Kasumi-1 (cell line): ENCODE results near the gene F2RL2.
A peak's percentile ranks its signal among the peaks of the same experiment; 100 is the strongest.

Experiments
- DNase-seq, 2 experiments: peaks; one replicate each; lab custom pipeline; 2025; lab: John Stamatoyannopoulos, UW

The F2RL2 gene, protein sequence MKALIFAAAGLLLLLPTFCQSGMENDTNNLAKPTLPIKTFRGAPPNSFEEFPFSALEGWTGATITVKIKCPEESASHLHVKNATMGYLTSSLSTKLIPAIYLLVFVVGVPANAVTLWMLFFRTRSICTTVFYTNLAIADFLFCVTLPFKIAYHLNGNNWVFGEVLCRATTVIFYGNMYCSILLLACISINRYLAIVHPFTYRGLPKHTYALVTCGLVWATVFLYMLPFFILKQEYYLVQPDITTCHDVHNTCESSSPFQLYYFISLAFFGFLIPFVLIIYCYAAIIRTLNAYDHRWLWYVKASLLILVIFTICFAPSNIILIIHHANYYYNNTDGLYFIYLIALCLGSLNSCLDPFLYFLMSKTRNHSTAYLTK

DNA sequence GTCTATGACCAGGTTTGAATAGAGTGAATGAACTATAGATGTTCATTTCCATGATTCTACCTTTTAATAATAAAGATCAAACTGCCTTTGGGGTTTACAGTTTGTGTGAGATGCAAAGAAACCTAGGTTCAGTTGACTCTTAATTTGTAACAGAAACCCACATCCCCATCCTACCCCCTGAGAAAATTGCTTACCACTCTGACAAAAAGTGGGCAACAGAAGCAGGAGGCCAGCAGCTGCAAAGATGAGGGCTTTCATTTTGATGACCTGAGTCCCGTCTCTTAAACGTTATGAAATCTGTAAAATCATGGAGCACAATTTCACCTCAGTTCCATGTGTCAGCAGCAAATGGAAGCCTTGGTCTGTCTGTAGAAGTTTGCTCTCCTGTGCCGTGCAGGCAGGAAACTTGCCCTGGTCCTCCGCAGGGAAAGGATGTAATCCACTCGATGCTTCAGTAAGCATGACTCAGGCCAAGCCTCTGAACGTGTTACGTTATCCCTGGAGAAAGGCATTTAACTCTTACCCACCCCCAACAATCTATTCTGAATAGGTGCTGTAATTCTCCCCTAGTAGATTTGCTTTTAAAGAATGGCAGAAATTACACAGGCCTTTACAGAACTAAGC is at the start of gene F2RL2:
Gene F2RL2 (minus strand): TSS at position 431 of the 624 bp plus-strand sequence. CDS start 173 bp downstream, at position 258.
- DNase-seq: no peak

DNA sequence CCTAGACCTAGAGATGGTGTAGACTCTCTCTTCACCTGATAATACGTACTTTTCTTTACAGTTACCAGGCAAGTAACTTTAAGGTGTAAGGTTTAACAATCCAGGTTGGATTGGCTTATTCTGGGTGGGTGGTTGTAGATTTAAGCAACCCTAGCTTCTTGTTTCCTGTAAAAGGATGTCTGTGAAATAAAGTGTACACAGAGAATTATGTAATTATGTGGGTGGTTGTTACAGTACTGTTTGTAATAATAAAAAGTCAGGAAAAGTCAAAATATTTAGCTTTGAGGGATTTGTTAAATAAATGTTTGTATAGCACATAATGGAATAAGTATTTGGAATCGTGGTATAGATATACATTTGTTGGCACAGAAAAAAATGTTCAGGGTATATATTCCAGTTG is 49.0 kb upstream of the F2RL2 start:
- no peak for DNase-seq

DNA sequence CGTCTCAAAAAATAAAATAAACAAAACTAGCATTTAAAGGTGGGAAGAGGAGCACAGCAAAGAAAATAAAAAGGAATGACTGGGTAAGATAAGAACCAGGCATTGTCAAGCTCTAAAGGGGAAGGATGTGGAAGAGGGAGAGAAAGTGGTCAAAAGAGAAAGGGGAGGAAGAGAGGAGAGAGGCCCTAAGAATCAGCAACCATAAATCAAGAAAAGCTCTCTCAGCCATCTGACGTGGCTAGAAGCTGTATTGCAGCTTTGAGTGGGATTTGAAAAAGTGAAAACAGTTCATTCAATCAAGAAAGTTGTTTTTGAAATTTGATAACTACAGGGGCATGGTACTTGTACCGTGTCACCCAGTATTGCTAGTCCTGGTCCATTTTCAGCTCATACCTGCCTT is 47.3 kb upstream of the F2RL2 start:
- DNase-seq: no peak

DNA sequence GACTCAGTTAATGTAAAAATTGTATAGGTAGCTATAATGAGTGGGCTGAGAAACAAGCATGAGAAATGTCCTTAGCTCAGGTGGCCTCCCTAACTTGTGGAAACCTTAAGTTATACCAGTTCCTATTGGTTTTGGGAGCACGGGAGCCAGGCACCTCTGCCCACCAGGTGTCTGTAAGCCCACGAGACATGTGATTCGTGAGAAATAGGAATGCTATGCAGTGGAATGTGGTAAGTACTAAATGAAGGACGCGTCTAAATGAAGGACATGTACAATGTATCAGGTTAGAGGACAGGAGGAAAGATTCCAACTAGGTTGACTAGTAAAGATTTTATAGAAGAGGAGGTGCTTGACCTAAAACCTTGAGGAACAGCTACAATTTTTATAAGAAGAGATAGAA is 46.0 kb upstream of the F2RL2 start:
- no peak for DNase-seq

DNA sequence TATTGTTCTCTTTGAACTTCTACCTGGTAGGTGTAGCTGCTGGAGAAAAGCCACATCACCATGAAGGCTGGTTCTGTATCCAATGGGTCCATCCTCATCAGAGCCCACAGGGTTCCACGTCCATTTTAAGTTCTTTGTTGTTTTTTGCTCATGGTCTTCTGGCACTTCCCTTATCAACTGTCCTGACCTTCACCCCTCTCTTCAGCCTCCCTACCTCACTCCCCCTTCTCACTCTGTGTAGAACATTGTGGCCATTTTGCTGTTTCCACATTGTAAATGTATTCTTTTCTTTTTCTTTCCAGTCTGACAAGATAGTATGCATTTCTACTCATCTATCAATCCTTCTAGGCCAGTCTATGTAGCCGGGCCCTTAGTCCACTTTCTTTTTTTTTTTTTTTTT is 44.3 kb upstream of the F2RL2 start:
- DNase-seq: no peak

DNA sequence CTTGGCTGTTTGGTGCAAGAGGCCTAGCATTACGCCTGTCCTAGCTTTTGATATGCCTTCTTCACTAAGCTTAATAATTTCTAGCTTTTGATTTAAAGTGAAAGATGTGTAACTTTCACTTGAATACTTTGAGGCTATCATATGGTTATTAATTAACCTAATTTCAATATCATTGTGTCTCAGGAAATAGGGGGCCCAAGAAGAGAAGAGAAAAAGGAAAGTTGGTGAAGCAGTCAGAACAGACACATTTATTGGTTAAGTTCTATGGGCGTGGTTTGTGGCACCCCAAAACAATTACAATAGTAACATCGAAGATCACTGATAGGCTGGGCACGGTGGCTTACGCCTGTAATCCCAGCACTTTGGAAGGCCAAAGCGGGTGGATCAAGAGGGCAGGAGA is 40.9 kb upstream of the F2RL2 start:
- DNase-seq: no peak

DNA sequence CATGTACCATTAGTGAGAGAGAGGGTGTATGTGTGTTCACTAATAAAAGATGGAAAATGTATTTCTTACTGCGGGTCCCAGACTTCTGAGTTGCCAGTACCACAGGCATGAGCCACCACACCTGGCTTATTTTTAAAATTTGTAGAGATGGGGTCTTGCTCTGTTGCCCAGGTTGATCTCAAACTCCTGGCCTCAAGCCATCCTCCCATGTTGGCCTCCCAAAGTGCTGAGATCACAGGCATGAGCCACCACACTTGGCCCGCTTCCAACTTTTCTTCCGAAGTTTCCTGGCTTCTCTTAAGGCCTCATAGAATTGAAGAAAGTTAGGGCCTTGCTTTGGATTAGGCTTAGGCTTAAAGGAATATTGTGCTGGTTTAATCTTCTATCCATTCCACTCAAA is 40.4 kb upstream of the F2RL2 start:
- no peak for DNase-seq

DNA sequence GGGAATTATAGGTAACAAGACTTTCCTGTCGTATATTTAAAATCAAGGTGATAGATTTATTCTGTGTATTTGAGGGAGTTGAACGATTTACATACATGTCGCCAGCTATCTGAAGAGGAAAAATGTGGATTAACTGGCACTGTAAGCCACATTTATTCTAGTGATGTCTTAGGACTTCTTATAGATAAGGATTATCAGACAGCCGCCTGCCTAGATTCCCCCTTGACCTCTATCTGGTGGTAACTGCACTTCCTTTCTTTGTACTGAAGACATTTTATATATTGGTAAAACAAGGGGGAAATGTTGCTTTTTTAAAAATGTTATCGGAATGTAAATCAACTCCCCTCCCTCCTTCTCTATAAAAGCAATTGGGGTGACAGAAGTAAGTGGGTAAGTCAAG is 39.3 kb upstream of the F2RL2 start:
- DNase-seq: no peak

DNA sequence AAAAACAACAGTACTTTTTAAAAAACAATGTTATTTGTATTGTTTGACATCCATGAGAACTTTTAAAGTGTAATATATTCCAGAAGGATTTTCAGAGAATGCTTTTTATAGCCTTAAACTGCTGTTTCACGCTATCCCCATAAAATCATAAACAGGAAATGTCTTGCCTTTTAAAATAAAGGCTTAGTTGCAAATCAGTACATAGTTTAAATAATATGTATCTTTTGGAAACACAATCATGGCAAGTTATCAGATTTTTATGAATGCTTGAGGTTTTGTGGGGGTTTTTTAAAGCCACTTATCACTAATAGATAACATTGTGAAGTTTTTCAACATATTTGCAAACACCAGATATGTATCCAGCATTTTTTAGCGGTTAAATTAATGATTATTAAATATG is 37.2 kb upstream of the F2RL2 start:
- DNase-seq: no peak

DNA sequence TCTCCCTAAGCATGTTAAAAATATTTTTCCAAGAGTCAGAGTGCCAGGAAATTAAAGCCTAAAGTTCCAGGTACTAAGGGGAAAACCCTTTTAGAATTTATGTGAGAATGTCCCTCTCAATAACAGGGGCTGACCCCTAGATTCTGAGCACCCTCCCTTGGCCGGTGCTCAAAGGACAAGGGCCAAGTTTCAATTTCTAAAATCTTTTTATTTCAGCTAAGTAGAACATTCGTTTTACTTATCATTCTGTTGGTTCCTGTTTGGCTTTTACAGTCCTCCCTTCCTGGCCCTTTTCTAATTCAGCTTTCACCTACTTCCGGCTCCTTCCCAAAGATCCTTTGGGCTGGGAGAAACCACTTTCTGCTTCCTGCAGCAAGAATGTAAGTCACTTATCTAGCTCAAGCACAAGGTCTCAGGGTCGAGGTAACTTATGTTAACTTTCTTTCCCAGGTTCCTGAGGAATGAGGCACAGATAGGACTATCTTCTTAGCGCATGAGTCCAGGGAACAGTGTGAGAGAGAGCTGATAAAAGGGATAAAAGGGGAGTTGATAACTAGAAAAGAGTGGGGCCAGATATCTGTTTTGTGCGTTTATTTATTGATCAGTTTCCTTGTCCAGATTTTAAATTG is 34.6 kb upstream of the F2RL2 start:
- no peak for DNase-seq

DNA sequence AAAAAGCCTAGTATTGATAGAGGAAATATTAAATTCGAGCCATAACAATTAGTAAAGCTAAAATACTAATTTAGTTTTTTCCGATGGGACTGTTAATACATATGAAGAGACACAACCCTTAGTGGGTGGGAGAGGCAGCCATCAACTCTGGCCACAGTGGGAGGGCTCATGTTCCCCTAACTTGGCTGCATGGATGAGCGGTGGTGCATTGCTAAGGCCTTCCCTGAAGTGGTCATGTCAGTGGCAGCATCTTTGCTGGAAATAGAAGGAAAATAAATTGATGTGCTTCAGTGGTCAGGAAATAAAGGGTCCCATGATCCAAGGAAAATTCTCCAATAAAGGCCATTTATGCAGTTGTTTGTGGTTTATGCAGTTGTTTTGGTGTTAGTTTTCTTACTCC is 33.9 kb upstream of the F2RL2 start:
- no peak for DNase-seq

DNA sequence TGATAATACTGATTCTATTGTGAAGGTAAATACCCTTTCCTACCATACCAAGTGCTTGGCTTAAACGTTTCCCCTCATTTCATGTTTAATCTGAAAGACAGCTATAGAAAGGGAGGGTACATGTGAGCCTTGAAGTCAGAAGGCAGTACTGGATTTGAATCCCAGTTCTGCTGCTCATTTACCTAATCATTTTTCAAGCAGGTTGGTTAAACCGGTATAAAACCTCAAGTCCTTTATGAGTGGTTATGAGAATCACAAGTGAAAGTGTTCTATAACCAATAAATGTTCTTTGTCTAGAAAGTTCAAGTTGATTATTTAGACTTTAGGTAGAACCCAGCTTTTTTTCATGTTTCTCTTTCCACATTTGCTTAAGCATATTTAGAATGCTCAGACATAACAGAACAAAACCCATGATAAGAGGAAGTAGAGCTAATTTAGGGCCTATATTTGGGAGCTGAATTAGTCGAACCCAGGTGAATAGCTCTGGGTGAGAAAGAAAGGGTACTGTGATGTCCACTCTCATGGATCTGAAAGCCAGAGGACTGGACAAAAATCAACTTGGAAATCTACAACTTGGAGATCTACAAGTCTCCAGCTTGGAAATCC is 29.7 kb upstream of the F2RL2 start:
- DNase-seq: no peak

DNA sequence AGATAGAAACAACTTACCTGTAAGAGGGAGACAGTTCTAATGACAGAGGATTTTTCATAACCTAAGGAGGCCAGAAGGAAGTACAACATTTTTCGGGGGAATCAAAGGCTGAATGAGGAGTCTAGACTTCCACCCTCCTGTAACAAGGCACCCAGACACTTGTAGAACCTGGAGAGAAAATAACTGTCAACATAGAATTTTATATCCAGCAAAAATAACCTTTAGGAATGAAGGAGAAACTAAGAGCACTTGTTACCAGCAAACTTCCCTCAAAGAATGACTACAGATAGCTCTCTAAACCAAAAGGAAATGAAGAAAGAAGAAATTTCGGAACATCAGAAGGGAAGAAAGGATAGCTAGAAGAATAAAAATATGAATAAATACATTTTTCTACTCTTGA is 25.9 kb upstream of the F2RL2 start:
- no peak for DNase-seq

DNA sequence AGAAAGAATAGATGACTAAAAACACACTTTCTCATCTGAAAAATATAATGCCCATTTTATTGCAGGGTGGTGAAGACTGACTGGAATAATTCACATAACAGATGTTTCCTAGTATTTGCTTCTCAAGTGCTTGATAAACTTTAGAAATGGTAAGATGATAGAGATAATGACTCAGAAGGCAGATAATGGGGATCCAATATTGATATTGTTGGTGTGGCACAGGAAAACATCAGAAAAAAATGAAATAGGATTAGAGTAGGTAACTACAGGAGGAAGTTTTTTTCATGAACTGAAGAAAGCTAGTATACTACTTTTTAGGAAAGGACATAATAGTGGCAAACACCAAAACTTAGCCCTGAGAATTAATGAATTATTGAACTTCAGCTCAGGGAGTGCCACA is 20.2 kb upstream of the F2RL2 start:
- no peak for DNase-seq

DNA sequence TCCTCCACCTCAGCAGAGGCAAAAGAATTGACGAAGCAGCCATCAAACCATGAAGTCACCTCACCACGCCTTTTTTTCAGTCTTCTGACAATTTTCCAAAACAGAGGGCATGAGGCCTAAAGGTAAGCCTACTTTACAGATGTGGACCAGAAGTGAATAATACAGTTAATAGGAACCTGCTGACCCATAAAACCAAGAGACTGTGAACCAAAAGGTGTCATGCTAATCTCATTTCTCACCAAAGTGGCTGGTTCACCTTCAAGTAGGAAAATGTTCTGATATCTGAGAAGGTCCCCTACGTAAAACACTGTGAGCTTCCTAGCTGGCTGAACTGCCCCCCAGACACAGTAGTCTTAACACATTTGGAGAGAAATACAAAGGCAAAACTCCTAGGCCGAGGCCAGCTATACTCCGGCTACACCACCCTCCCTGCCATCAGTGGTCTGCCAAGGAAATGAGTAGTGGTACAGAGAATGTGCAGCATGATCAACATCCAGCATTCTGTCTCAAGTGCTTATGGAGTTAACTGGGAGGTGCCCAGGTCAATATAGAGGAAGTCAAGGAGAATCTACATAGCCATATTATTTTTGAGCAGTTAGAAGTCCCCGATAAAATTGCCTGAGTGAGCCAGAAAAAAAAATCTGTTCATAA is 19.3 kb upstream of the F2RL2 start:
- no peak for DNase-seq

DNA sequence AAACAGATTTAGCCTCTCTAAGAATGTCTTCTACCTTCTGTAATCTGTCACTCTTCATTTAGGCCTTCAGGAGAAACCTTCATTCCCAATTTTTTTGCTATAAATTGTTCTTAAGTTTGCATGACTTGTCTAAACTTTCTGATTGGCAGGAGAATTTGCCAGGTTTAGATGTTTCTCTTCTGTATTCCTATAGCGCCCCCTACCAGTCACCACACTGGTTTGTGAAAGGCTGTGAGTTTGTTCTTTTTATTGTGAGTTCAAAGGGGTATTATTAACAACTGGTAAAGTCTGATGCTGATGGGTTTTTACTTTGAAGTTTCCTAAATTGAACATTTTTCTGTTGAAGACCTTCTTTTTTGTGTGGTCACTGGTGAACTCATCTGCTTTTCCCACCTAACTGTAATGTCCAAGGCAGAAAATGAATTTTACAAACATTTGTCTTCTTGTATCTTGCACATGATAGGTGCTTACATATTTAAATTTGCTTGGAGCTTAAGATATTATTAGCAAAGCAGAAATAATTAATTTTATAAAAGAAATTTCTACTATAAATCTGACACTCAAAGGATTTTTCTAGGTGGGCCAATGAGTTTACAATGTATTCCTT is 18.4 kb upstream of the F2RL2 start:
- DNase-seq: peak; percentile 78 to 84

DNA sequence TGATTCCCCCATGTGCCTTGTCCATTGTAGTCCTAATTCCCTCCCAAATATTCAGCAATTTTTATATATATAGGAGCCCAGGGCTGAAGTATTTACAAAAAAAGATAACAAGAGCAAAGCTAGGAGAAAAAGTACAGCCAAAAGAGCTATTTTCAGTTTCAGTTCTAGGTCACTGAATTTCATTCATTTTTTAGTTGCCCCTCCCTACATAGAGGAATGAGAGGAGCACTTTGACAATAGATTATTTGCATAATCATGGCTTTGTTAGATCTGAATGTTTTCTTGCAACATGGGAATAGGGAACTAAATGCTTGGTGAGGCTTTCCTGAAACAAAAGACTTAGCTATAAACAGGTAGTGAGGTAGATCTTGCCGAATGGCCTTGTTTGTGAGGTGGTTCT is 15.3 kb upstream of the F2RL2 start:
- no peak for DNase-seq

DNA sequence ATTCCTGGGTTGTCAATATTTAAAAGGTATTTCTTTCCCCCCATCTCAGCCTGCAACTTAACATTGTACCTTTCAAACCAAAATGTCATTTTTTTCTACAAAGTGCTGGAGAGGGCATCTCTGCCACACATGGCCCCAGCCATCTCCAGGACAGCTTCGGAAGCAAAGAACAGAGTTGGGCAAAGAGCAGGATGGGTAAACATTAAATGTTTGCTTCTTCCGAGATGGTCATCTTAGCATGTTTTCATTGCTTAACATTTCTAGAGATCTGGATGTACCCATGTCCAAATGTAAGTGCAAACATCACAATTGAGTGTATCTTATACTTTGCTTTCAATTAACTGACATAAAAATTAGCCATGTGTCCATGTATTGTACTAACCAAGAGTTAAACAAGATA is 14.3 kb upstream of the F2RL2 start:
- DNase-seq: no peak

DNA sequence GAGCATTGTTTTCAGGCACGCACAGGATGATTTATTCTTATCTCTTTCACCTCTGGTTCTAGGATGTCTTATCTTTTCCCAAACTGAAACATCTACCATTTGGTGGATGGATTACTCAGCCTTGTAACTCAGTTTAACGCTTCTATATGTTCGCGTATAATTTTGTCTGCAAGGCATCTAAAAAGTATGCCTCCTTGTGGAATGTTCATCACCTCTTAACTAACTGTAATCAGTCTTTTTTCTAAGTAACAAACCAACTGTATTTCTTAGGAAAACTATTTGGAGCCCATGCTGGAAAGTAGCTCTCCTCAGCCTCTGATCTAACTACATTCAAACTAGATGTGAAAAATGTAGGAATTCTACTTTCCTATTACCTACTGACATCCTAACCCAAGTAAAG is 11.5 kb upstream of the F2RL2 start:
- DNase-seq: no peak

DNA sequence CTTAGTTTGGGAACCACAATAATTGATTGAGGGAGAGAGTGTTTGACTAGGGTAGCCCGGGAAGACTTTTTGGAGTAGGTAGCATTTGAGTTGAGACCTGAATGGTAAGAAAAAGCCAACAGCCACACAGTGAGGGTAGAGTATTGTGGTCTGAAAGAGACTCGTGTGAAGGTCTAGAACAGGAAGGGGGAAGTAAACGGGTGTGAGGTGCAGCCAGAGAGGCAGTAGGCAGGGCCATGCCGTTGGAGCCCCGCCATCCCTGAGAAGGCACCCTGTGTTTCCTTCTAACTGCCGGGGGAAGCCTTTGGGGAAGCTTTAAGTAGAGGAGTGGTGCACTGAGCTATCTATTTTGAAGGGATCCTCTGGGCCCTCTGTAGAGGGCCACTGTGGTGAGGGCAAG is 3.5 kb upstream of the F2RL2 start:
- DNase-seq: peak; percentile 82 to 85

DNA sequence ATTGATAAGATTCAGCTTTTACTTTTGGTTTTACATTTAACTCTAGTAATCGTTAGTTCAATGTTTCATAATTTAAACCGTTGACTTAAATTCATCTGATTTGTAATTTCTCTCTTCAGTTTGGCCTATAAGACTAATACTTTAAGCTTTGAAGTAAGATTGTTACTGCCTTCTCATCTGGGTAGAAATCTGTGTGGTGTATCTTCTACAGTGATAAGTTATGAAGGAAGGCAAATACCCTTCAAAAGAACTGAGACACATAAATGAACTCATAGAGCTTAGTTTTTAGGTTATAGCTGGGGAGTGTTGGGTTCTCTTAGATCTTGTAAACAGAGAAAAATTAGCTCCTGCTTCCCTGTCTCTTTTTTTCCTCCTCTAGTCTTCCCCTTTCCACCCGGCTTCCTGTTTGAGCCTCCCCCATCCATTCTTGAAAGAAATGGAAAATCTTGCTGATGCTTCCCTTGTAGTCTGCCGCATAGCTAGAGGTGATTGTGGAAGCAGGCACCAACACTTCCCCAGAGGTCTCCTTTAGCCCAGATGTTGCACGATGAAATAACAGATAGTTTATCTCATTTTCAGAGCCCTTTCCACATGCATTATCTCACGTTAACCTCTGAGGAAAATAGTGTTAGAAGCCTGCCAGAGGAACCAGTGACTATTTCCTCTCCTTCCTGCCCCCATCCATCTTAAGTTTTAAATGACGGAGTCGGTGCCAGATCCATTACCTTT is 2.0 kb upstream of the F2RL2 start:
- DNase-seq: no peak
